DMS79 treated with DMSO at 0.1 percent for 48 hours (cell line): ENCODE results near the gene CACNA2D3.
A peak's percentile ranks its signal among the peaks of the same experiment; 100 is the strongest.

Source experiments
- DNase-seq: peaks from one replicate; lab custom pipeline; 2025; lab: John Stamatoyannopoulos, UW

CACNA2D3 gene

DNA sequence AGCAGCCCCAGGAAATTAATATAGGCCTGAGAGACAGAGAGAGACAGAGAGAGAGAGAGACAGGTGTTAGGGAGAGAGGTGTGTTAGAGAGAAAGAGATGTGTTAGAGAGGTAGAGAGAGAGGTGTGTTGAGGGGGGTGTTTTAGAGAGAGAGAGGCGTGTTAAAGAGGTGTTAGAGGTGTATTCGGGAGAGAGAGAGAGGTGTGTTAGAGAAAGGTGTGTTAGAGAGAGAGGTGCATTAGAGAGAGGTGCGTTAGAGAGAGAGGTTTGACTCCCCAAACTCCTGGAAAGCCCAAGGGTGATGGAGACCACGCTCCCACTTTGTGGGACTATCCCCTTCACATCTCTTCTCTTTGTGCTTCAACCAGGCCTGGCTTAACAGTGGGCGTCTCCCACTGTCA lies 95.5 kb downstream of the CACNA2D3 start:
- no peak for DNase-seq

DNA sequence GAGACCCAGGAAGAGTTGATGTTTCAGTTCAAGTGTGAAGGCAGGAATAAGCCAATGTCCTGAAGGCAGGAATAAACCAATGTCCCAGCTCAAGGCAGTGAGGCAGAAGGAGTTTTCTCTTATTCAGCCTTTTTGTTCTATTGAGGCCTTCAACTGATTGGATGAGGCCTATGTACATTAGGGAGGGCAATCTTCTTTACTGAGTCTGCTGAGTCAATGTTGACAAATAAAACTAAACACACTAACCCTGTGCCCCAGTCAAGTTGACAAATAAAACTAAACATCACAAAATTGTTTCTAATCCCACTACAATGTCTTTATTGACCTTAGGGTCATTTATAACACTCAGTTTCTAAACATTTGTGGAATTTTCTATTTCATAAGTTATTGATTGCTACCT lies 100.0 kb downstream of the CACNA2D3 start:
- no peak for DNase-seq

DNA sequence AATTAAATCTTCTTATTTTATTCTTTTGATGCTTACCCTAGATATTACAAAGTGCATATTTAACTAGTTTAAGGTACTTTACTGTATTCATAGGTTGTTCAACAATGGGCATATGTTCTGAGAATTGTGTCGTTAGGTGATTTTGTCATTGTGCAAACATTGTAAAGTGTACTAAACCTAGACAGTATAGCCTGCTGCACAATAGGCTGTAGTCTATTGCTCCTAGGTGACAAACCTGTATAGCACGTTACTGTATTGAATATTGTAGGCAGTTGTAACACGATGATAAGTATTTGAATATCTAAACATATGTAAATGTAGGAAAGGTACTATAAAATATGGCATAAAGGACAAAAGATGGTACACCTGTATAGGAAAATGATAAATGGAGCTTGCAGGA lies 100.7 kb downstream of the CACNA2D3 start:
- DNase-seq: no peak

DNA sequence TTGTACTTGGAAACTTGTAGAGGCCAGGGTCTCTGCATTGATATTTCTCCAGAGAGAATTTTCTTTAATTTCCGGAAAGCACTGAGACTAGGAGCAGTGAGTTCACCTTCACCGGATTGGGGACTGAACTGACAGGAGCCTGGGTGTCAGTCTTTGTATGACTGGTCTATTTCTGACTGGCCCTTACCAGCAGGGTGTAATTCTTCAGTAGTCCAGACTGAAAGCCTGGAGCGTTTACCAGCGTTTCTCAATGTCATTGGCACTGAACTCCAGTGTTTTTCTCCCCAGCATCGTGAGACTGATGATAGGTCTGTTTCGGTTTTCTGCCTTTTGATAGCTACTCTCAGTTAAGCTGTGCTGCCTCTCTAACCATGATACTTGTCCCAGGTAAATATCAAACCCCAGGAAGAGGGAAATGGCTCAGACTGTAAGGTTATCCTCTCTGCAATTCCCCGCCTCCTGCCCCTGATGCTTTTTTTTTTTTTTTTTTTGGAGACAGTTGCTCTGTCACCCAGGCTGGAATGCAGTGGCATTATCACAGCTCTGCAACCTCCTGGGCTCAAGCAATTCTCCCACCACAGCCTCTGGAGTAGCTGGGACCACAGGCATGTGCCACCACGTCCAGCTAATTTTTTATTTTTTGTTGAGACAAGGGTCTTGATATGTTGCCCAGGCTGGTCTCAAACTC lies 103.6 kb downstream of the CACNA2D3 start:
- no peak for DNase-seq

DNA sequence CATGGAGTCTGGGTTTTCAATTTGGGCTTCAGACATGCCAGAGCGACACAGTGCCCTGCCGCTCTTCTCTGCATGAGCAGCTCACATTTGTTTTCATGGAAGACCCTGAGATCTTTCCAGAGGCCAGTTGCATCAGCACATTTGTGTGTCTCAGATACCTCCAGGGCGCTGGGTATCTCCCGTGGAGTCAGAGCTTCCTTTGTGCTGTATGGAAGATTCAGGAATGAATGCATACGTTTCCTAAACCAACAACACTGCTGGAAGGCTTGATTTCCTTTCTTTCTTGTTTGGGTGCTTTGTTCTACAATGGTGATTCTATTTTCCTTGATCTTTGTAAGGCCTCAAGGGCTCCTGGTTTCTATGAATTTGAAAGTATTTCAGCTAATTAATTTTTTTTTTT lies 106.5 kb downstream of the CACNA2D3 start:
- DNase-seq: no peak

DNA sequence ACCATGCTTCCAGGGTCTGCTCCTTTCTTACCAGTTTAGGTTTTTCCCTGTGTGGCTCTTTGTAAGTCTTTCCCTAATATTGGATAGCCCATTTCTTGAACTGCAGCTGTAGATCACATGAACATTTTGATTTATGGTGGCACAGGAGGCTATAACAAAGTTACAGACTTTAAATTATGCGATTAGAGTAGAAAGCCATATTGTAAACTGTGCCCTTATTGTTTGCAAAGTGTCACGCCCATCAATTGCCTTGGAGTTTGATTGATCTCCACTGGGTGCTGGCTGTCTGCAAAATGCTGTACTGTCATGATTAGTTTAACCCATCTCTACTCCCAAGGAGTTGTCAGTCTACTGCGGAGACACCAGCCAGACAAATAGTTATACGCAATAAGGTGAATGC lies 110.3 kb downstream of the CACNA2D3 start:
- no peak for DNase-seq

DNA sequence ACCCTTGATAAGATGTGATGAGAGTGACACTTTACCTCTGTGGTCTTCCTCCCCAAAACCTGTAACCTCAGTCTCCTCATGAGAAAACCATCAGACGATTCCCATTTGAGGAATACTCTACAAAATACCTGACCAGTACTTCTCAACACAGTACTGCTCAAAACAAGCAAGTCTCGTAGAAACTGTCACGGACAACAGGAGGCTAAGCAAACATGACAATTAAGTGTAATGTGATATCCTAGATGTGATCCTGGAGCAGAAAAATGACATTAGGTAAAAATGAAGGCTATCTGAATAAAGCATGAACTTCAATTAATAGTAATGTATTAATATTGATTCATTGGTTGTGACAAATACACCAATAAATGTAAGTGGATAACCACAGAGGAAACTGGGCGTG lies 113.6 kb downstream of the CACNA2D3 start:
- DNase-seq: no peak

DNA sequence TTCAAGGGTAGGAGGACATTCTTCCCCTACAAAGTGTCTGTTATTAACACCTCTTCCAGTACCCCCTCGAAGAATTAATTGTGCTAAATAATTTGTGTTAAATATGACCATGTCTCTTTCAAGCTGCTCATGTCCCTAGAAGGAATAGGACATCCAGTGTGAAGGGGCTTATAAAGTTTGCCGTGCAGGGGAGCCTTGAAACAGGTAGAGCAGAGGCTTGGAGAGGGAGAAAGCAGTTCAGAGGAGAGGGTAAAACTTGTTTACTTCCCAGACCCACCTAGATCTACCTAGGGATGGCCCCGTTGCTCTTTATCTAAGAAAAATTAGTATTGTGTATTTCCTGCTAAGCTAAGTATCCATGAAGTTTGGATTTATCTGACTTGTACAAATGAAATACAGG lies 114.8 kb downstream of the CACNA2D3 start:
- no peak for DNase-seq

DNA sequence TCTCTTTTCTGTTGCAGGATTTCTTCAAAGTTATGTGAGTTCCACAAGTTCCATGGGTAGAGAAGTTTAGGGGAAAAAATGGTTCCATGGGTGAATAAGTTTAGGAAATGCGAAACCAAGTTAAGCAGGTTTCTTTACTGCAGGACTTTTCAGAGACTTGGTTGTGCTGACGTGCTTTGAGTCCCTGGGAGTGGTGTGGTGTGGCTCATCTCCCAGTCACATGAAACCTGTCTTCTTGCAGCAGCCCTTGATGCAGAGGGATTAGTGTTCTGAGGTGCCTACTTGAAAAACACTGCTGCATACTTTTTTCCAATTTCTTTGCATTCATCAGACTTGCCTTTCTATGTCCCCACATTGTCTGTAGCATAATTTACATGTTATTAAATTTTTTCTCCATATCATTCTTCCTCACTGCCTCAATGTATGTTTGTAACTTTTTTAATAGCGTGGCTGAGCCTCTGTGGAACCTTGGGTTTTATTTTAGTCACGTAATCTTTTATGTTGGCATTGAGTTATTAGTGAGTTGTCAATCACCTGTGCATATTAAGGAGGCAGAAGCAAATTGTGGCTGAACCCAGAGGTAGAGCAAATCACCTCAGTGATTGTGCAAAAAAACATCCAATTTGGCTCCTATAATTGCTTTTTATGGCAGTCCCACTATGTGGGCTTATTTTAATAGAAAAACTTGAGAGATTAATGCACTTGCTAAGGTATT lies 115.6 kb downstream of the CACNA2D3 start:
- DNase-seq: no peak

DNA sequence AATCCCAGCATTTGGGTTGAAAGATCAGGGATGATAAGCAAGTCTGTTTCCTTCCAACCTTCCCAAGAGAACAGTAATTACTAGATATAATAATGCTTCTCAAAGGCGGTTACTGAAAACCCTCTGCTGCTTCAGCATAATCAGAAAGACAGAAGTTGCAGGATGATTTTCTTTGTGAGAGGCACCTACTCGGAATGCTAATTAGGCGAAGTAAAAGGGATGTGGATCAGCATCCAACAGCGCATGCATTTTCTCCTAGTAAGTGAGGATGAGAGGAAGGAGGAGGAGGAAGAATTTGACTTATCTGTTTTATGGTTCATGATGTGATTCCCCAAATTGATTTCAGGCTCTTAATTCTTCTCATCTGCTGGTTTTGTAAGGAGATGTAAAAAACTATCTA lies 118.0 kb downstream of the CACNA2D3 start:
- DNase-seq: no peak

DNA sequence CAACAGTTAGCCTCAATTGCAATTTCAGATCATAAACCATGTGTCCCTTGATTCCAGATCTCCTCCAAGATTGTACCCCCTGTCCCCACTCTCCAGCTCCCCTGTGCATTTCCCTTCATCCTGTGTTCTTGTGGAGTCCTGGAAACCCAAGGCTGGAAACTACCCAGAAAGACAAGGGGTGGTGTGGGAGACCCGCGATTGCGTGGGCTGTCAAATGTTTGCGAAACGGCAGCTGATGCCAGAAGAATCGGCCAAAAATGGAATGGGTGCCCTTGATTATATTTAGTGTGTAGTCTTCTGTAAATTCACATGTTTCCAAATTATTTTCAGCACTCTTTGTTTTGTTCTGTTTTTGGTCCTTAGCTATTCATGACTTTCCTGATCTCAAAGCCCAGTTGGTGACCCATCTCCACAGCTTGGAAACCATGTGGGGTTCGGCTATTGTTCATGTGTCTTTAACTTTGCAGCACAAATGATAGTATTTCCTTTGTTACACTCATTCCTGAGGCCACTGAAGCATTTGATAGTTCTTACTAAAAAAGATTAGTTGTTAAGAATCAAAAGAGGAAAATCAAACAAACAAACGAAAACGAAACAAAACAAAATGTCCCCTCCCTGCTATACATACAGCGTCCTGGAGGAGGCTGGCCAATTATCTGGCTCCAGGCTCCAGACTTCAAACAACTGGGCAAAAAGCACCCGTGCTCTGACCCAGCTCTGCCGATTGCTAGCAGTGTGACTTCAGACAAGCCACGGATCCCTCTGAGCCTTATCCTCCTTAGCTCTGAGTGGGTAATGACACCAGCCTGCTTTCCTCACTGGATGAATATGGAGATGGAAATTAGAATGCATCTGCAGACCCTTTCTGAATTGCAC lies 120.9 kb downstream of the CACNA2D3 start:
- DNase-seq: peak; percentile 54

DNA sequence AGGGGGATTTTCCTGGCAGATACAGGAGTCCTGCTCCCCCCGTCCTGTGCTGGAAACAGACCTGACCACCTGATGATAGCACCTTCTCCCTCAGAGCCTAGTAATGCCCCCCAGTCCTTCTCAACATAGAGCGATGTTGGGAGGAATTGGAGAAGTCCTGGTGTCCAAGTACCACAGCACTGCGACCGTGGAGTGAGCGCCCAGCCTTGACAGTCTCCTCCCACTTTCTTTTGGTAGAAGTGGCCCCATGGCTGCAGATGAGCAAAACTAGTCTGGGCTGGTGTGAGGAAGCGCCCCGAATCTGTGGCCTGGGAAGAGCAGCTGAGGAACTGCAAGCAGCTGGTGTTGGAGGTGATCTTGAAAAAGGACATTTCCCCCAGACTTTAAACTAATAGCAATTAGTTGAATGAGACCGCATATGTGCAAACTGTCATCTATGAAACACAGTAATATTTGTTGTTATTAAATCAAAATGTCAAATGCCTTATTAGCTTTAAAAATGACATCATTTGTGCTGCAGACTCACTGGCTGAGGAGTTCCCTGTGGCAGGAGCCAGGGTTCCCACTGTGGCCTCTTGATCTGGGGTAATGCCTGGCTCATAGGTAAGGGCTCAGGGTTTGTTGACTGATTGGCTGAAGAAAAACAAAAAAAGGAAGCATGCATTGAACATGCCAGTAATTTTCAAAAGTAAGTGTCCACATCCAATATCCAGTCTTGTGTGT lies 121.8 kb downstream of the CACNA2D3 start:
- peak; percentile 33 for DNase-seq

DNA sequence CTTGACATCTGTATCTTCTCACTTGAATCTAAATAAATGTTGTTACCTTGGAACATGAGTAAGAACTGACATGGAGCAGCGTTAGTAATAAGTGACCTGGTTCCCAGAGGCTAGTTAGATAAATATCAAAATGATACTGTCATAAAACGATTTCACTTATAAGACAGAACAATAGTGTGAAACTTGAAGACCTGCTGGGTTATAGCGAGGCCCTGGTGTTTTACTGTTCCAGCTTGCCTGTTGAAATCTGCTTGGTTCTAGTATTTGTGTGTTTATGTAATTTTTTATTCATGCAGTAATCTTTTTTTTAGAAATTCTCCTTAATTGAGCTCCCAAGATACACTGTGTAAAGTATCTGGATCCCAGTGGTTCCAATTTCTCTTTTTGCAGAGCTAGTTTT lies 129.4 kb downstream of the CACNA2D3 start:
- DNase-seq: no peak

DNA sequence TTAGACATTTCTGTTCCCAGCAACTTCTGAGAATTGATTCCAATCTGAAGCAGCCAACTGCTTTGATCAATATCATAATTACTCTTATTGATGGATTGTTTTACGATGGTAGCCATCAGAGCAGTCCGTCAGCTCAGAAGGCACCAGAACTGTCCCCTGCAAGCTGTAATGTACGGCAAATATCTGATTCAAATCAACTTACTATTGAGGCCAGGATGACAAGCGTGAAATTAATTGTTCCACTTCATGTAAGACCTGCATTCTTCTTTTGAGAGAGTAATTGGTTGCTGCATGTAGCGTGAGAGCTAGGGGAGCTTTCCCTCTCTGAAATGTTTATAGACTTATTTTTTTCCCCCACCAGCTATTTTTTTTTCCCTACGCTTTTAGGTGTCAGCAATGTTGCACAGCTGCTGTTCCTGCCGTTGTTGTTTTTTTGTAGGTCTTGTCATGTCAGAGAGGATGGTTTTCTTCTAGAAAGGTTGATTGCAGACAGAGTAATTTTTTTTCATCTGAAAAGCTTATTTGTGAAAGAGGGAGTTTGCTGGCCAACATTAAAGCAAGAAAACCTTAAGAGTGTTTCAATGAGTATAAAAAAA lies 134.9 kb downstream of the CACNA2D3 start:
- peak; percentile 45 for DNase-seq

DNA sequence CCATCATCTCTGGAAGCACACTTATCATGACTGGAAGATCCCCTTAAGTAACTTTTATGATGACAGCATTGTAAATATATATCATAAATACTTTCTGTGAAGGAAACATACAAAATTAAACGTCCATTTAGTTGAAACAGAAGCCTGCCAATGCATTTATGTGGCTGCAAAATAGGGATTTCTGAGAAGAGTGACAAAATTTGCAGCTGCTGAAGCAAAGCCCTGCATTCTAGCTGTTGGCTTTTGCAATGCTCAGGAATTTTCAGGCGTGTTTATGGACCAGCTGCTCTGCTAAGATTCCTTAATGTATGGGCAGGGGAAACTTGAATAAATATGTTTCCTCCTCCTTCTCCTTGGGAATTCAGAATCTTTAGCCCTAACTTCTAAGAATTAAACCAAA lies 137.3 kb downstream of the CACNA2D3 start:
- DNase-seq: no peak

DNA sequence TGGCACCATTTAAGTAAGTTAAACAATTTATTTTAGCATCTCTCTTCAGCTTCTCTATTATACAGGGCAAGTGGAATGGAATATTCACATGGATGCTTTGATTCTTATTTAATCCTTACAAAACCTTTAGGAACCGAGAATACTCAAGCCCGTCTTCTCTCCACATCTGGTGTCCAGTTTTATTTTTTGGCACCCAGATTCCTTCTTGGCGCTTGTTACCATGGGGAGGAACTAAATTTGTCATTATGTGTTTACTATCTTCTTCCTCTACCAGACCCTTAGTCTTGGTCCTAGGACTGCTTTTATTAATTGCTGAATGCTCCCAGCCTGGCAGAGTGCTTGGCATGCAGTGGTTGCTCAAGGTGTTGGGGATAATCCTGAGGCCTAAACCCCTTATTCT lies 138.8 kb downstream of the CACNA2D3 start:
- DNase-seq: no peak

DNA sequence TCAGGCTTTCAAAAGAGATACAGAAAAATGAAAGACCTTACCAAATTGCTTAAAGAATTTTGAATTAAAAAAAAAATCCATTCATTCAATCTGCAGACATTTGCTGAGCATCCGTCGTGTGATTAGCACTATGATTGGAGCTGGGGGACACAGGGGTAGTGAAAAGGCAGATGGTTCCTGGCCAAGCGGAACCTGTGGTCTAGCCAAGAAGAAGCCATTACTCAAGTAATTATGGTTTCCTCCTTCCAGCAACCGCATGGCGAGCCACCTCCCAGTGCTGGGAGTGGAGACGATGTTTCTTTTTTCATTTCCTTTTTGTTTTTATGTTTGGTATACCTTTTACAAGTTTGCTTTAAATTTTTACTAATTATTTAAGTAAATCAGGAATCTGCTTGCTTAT lies 140.2 kb downstream of the CACNA2D3 start:
- peak; percentile 48 for DNase-seq

DNA sequence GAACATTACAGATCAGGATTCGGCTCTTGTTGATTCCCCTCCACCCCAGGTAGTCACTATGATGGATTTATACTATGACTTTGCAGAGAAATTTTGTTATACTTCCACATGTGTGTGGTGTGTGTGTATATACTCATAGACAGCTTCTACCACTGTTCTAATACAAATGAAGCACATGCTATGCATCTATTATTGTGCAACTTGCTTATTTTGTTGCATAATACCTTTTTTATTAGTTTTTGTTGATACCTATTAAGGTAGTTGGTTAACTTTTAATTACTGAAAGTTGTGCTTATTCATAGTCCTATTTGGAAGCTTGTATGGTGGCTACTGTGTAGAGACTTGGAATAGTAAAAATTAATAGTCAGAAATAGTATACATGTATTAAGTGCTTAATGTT lies 140.6 kb downstream of the CACNA2D3 start:
- no peak for DNase-seq

DNA sequence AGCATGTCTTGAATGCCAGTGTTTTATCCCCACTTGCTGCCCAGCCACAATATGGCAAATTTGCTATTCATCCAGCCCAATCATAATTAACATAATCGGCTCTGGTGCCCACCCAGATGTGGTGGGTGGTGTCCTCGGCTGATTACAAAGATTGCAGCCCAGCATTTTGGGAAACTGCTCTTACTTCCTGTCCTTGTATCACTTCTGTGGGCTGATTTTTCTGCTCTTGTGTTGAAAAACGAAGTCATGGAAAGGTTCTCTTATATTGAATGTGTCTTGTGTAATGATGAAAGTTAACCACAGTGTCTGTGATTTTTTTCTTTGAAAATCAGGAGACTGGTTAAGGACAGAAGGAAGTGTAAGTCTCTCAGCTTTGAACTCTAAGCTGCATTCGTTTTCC lies 141.7 kb downstream of the CACNA2D3 start:
- DNase-seq: no peak

DNA sequence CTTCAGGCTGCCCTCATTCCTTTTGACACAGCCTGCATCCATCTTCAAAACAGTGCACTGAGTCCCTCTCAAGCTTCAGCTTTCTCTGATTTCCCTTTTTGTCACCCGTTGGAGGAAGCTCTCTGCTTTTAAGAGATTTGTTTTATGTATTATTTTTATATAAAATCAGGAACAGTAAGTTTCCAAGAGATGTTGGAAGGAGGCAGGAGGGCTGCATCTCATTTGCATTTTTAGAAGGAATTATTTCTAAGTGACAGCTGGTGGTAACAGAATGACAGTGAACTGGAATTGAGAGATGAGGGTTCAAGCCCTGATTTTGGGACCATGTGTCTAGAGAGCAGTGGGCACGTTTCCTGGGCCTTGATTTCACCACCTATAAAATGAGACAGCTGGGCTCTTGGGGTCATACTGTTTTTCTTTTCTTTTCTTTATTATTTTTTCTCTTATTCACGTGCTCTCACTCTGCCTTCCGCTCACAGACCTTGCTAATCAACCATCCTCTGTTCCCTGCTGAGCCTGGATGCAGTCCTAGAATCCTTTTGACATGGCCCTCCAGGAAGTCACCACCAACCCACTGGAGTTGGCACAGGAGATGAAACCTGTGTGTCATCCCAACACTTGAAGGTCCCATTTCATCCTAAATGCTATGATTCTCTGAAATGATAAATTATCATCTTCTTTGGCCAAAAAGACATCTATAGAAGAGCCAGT lies 148.6 kb downstream of the CACNA2D3 start:
- no peak for DNase-seq

DNA sequence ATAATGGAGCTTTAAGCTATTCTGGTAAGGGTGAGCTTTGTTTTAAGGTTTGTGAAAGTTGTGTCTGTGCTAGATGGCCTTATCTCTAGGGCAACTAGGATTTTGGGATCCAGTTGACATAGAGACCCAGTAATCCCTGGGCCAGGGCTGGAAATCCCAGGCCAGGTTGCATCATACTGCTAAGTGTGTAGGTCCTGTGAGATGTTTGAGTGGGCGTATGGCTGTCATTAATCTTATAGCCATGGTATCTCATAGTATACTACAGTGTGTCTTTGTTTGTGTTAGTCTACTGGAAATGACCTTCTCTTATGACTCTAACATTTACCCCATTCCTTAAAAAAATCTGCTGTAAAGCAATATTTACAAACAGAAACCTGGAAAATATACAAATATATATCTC lies 151.4 kb downstream of the CACNA2D3 start:
- no peak for DNase-seq
